ENCODE results near the gene PTX4.

GRCh38 chr16:1495889-1496262 is 7.1 kb upstream of the PTX4 start:
- TF ChIP-seq POLR2AphosphoS5 (IDR thresholded peaks at IDR 0.05) = no peak
- TF ChIP-seq CTCF (IDR thresholded peaks at IDR 0.05) = no peak
- no peak for TF ChIP-seq POLR2A (IDR thresholded peaks at IDR 0.05)
